A673 (cell line): ENCODE data around the gene LRP6. TPM values are rescaled to one million over a fixed set of nuclear protein-coding genes. Genes with fewer than 3 reads are reported as not detected.

Source experiments
- BruUV-seq: library from RNA; stranded (reverse); fragments of 400-500 nt; replicated peaks from 2 replicates; lab custom pipeline; 2021; lab: Mats Ljungman, UMichigan
- CTCF ChIA-PET: fragments of 300-600 bp; sonication (Branson Sonifier 250); formaldehyde crosslinking; loops from one replicate; lab custom pipeline; 2022; ENCODE audit warnings: antibody characterized with exemption; lab: Charles Lee
- POLR2A ChIA-PET: fragments of 300-600 bp; sonication (Branson Sonifier 250); formaldehyde crosslinking; loops from one replicate; lab custom pipeline; 2022; ENCODE audit warnings: antibody characterized with exemption; ENCODE audit not compliant: low non-redundant PET; lab: Charles Lee
- DNase-seq: peaks from one replicate; pipeline ENCODE4 v3.0.0-alpha.2; 2015; ENCODE audit warnings: low spot score
- H3K27ac ChIP-seq: fragments of 200-600 bp; sonication (generic); 2 replicates; pipeline ENCODE4 v1.5.1; 2016; ENCODE audit warnings: mixed run types, low read depth, mild to moderate bottlenecking, mixed read lengths, antibody characterized with exemption, low read length; ENCODE audit not compliant: poor library complexity, severe bottlenecking
- H3K27me3 ChIP-seq: fragments of 200-600 bp; sonication (generic); replicated peaks from 2 replicates; pipeline ENCODE4 v1.6.1; 2017; ENCODE audit warnings: mixed run types, low read depth, mild to moderate bottlenecking, mixed read lengths, antibody characterized with exemption, low read length; ENCODE audit not compliant: insufficient read depth, poor library complexity
- H3K36me3 ChIP-seq: fragments of 200-600 bp; sonication (generic); 2 replicates; pipeline ENCODE4 v1.6.1; 2016; ENCODE audit warnings: mixed run types, mild to moderate bottlenecking, mixed read lengths, antibody characterized with exemption, low read length; ENCODE audit not compliant: insufficient read depth, poor library complexity, severe bottlenecking
- H3K4me1 ChIP-seq: fragments of 200-600 bp; sonication (generic); 2 replicates; pipeline ENCODE4 v1.6.1; 2017; ENCODE audit warnings: mixed run types, mild to moderate bottlenecking, mixed read lengths, antibody characterized with exemption, low read length; ENCODE audit not compliant: insufficient read depth, poor library complexity, severe bottlenecking
- H3K4me3 ChIP-seq: fragments of 200-600 bp; sonication (generic); 2 replicates; pipeline ENCODE4 v1.5.1; 2016; ENCODE audit warnings: low read depth, mixed run types, mild to moderate bottlenecking, mixed read lengths, low read length; ENCODE audit not compliant: poor library complexity, severe bottlenecking
- H3K9me3 ChIP-seq: fragments of 200-600 bp; sonication (generic); 2 replicates; pipeline ENCODE4 v1.6.1; 2016; ENCODE audit warnings: mixed run types, low read depth, mild to moderate bottlenecking, mixed read lengths, antibody characterized with exemption, low read length; ENCODE audit not compliant: poor library complexity, severe bottlenecking
- CTCF ChIP-seq: fragments of 300-800, 200-600 bp; sonication (generic); conservative IDR thresholded peaks from 2 replicates; pipeline ENCODE4 v1.5.1; 2017; ENCODE audit warnings: low read depth, mild to moderate bottlenecking, antibody characterized with exemption, low read length, moderate library complexity, mixed read lengths
- EZH2 ChIP-seq: fragments of 200-600 bp; sonication (generic); IDR thresholded peaks from 2 replicates; pipeline ENCODE4 v1.6.1; 2017; ENCODE audit warnings: borderline replicate concordance, low read depth, mild to moderate bottlenecking, mixed read lengths, antibody characterized with exemption, low read length; ENCODE audit not compliant: poor library complexity, severe bottlenecking
- intact Hi-C: fragments of 100-400 bp; cut with micrococcal nuclease; formaldehyde crosslinking; loops from one replicate; pipeline ENCODE4 v1.10.0; 2022; ENCODE audit not compliant: unreplicated experiment
- total RNA-seq: library from RNA; stranded (reverse); gene quantifications from 2 replicates; pipeline ENCODE4 v1.2.3, GENCODE V29; 2021

The LRP6 gene
- total RNA-seq, 1 experiment from 2014 or later: 97.4 TPM

DNA sequence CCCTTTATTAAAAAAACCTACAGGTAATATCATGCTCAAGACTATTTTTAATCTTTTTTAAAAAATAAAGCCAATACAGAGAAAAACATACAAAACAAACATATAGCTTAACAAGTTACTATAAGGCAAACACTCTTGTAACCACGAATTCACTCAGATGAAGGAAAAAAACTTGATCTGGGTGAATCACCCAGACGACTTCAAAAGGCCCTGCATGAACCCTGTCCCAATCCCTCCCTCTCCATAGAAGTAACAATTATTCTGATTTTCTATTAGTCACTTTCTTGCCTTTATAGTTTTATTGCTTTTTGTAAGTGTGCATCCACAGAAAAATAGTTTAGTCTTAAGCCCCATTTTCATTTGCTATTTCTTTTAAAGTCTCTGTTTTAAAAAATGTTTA is 72.6 kb downstream of the LRP6 start:
- H3K4me1 ChIP-seq: peaks cover 43% of the 10 kb centered on the region
- intact Hi-C loops: no loop called here
- H3K4me3 ChIP-seq: peak overlapping the region; percentile 1
- H3K27me3 ChIP-seq: no peaks in the 10 kb centered on the region
- peaks cover 30% of the 10 kb centered on the region for H3K36me3 ChIP-seq
- no TSS peak for BruUV-seq
- TF ChIP-seq EZH2 (no peak), CTCF (no peak)
- H3K9me3 ChIP-seq: peaks cover 25% of the 10 kb centered on the region
- ChIA-PET CTCF (no interaction called here), POLR2A (no interaction called here)
- peak overlapping the region; percentile 58 for H3K27ac ChIP-seq
- DNase-seq: peak; percentile 53

- BruUV-seq: no TSS peak
Measured at GRCh38 chr12:12191008-12191407, 75.8 kb downstream of the LRP6 start.

GRCh38 chr12:12190087-12190809 is 76.6 kb downstream of the LRP6 start:
- intact Hi-C loops: no loop called here
- DNase-seq: no peak
- Histone ChIP-seq H3K27me3 (no peaks in the 10 kb centered on the region), H3K27ac (peak overlapping the region; percentile 2), H3K4me1 (peaks cover 60% of the 10 kb centered on the region), H3K4me3 (no peak overlapping the region), H3K9me3 (no peaks in the 10 kb centered on the region), H3K36me3 (no peaks in the 10 kb centered on the region)
- no TSS peak for BruUV-seq
- POLR2A ChIA-PET: no interaction called here
- no peak for TF ChIP-seq EZH2
- no peak for TF ChIP-seq CTCF
- CTCF ChIA-PET: no interaction called here

More at GRCh38 chr12:12191008-12191407, 75.8 kb downstream of the LRP6 start:
- intact Hi-C loops: no loop called here
- Histone ChIP-seq H3K27me3 (no peaks in the 10 kb centered on the region), H3K4me3 (no peak overlapping the region), H3K36me3 (no peaks in the 10 kb centered on the region), H3K4me1 (peaks cover 55% of the 10 kb centered on the region), H3K27ac (no peak overlapping the region), H3K9me3 (peaks cover 3% of the 10 kb centered on the region)
- ChIA-PET POLR2A (no interaction called here), CTCF (no interaction called here)
- DNase-seq: no peak
- no peak for TF ChIP-seq EZH2
- TF ChIP-seq CTCF: no peak
